ENCODE measurements around the gene RAC2.

RAC2 gene

DNA sequence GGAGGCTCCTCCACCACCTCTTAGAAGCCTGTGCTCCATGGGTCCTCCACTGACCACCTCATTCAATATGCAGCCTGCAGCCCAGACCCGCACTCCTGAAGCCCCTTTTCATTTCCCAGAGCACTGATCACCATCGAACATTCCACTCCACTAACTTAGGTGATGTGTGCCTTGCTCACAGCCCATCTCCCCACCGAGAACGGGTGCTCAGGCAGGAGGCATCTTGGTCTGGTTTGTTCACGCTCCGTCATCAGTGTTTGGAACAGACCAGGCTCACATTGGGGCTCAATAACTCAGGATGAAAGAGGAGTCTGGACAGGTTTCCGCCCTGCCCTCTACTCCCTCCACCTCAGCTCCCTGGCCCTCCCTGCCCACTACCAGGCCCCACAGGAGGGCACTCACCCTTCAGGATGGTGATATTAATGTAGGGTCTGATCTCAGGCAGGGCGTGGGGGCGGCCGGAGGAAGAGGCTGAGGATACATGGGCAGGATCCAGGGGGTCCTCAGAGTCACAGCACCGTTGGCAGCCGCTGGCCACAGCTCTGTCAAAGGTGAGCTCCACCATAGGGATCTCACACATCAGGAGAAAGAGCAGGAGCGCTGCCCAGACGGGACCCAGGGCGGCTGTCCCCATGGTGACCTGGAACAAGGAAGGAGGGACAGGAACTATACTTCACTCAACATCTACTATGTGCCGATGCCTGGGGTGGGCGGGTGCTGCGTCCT, 59.1 kb downstream of the RAC2 start:
- no peak for DNase-seq

DNA sequence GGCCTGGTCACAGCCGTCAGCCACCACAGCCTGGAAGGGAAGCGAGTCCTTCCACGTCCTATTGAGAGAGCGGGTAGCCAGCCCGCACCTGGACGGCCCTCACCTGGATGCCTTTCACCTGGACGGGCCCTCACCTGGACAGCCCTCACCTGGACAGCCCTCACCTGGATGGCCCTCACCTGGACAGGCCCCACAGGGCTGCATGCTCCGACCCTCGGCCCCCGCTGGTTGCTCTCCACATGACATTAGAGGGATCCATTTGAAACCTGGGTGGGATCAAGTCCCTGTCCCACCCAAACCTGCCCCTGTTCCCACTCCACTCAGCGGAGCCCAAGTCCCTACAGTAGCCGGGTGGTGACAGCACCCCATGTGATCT, 59.7 kb downstream of the RAC2 start:
- DNase-seq, result no peak

DNA sequence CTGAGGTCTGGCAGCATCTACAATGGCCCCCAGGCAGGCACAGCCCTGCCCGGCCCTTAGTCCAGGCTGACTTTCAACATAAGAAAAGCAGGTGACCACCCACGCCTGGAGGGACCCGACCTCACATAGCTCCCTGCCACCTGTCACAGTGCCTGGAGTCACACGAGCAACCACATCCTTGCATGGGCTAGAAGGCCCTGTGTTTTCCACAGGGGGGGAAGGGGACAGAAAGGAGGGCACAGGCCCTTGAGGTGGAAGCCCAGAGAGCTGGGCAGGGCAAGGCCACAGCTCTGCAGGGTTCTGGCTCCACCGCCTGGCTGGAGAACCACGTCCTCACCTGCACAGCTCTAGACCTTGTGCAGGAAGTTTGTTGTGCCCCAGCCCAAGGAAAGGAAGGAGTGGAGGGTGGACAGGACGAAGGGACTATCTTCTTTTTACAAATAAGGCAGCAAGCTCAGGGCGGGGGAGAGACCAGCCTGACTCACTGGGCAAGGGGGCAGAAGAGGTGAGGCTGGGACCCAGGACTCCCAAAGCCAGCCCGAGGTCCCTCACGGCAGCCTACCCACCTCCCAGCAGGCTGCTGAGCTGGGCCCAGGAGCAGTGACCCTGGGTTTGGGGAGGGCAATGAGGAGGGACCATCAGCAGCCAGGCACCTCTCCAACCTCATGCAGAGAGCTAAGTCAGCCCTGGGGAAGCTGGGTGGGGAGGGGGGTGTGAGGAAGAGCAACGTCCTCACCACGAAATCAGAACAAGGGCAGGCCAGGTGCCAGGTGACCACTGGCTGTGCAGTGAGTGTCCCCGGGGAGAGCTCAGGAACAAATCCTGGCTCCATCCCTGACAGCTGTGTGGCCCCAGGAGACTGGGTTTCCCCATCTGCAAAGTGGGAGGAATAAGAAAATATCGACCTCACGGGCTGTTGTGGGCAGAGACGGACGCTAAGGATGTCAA, 60.4 kb downstream of the RAC2 start:
- DNase-seq, result no peak

DNA sequence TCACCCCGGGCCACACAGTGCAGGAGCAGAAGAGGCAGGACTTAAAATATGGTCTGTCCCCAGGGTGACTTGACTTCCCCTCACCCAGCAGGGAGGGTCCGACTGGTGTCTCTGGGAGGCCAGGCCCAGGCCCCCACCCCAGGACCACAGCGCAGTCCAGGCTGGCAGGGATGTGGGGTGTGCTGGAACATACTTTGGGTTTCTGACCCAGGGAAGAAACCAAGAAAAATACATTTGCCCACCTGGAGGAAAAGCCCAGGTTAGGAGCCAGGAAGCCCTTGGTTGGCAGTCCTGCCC, 61.2 kb downstream of the RAC2 start:
- DNase-seq, result no peak

DNA sequence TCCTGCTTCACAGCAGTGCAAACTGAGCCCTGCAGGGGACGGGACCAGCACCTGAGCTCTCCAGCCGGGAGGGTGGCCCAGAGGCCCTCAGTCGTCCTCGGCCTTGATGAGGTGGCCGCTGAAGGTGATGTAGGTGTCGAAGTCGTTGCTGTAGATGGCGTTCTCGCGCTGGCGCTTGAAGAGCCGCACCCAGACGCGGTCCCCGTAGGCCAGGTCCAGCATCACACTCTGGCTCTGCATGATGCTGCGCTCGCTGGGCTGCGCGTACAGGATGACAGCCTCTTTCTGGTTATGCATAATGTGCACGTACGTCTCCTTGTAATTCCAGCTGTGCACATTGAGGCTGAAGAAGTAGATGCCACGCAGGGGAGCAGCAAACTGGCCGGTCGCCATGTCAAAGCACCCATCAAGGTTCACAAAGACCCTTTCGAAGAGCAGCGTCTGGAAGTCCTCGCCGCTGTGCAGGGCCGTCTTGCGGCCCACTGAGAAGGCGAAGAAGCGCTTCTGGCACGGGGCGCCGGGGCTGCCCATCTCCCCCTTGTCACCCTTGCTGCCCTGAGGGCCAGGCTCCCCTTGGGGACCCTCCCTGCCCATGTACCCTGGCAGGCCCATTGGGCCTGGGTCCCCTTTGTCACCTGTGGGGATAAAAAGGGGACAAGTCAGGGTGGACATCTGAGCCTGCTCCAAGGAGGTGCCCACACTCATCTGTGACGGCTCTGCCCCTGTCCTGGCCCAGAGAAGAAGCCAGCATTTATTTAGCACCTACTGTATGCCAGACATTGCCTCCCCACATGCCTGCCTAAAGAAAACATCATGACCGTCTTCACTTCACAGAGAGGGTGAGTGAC, 61.7 kb downstream of the RAC2 start:
- no peak for DNase-seq

DNA sequence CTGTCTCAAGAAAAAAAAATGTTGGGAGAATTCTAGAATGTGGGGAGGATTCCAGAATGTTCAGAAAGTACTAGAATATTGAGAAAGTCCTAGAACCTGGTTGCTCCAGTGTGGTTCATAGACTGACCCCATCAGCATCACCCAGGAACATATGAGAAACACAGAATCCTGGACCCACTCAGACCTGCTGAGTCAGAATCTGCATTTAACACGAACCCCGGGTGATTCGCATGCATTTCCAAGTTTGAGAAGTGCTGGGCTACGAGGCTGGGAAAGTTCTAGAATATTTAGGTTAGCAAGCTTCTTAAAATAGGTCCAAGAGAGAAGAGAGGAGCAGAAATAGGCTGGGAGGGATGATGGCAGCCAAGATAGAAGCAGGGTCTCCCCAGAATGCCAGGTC, 62.4 kb downstream of the RAC2 start:
- DNase-seq, result no peak

DNA sequence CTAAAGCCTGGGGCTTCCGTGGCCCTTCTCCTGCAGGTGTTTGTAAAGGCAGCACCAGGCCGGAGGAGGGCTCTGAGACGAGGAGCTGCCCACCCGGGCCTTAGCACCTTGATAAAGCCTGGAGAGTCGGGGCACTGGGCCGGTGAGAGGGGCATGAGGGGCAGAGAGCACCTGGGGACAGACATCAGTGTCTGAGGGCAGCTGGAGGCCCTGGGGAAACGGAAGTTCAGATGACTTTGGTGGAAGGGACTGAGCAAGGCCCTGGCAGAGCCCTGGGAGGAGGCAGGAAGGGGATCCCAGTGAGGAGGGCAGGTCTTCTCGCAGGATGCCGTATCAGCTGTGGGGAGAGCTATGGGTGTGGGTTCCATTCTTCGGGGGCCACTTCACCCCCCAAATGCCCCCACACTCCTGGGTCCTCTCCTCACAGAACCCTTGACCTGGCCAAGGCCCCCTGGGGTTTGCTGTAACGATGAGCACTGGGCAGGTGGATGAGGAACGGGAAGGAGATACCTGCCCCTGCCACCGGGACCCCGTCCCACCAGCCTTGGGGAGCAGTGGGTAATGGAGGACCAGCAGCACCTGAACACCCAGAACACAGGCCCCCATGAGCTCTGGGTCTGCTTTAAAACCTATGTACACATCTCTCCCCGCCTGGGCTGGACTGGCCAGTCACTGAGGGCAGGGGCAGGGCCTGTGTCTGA, 63.4 kb downstream of the RAC2 start:
- DNase-seq, result no peak

DNA sequence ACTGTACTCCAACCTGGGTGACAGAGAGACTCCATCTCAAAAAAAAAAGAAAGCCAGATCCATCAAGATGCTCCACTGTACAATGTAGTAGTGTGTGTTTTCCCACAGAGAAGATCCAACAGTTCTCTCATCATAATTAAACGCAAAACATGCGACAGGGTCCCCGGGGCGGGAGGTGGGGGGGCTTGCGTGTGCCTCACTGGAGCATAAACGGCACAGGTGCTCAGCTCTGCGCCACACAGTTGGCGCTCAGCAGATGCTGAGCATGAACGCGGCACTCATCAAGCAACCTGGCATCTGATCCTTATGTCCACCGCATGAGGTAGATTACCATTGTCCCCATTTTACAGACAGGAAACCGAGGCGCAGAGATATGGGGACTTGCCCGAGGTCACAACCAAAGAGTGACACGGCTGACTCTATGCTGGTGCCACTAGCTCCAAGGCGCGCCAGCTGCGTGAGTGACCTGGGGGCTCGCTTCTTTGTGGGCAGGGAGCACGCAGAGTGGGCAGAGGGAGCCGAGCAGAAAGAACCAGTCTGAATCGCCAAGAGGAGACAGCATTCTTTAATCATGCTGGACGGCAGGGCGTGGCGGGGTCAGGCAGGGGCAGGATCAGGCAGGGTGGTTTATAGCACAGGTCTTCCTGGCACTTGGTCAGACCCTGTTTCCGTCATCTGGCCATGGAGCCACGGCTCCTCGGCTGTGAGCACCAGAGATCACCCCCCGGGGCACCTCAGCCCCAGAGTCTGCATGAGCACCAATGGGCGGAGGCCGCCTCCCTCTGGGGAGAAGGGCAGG, 64.2 kb downstream of the RAC2 start:
- DNase-seq, result no peak

DNA sequence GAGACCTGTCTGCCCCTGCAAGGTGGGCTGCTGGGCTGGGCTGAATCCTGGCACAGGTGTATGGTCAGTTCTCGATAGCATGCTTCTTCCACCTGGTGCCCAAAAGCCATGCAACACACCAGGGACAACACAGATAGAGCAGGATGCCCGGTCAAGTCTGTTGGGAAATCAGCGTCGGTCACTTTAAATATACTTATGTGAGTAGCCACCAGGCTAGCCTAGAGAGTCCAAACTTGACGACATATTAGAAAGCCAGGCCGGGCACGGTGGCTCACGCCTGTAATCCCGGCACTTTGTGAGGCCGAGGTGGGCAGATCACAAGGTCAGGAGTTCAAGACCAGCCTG, 65.0 kb downstream of the RAC2 start:
- DNase-seq, result no peak

DNA sequence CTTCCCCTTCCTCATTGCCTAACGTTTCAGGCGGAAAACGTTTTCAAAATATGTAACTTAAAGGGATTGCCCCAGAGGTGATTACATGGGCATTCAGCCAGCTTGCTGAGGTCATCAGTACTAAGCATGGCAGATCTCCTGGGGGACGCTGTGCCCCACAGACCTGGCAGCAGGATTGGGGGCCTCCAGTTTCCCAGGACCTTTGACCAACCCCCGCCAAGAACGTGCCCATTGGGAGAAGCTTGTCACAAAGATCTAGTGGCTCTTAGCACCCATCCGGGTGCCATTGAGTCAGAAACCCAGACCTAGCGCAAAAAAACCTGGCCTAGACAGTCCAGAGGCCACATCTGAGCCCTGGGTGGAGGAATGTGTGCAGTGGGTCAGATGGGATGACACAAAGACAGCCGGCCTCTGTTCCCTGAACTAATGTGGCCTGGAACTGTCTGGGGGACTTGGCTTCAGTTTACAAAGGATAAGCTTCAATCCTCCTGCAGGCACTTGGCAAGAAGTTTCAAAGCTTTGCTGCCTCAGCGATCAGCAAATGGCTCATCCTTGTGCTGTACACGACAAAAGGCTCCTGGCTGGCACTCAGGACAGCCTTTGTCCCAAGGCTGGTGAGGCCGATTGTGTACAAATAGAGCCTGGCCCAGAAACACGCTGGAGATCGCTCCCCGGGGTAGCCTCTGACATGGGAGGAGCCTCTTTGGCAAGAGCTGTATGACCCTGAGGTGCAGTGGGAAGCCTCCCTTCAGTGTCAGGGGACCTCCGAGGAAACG, 65.5 kb downstream of the RAC2 start:
- DNase-seq, result no peak

DNA sequence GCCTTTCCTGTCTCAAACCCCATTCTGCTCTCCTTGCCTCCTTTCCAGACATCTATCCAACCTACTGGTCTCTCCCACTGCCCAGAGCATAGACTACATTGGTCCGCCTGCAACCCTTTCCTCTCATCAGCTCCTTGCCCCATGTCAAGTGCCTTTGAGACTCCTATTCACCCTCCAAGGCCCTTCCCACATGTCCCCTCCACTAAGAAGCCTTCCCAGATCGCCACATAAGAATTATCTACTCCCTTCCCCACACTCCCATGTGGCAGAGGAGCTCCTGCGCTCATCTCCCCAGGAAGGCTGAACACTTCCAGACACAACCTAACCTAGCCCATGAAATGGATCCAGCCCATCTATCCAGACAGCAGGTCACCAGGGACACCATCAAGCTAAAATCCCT, 66.3 kb downstream of the RAC2 start:
- no peak for DNase-seq

DNA sequence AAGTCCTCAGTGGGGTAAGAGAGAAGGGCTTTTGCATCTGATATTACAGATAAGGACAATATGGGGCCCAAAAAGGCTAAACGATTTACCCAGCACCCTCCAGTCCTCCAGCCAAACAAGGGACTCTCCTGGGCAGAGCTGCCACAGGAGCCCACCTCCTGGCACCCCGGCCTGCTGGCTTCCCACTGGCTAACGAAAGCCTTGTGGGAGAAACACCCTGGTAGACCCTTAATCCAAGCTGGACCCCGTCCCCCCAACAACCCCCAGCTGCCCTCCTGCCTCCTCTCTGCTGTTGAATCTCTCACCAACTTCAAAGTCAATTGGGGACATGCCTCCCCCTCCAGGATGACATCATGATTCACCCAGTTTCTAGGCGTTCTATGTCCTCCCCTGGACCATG, 66.8 kb downstream of the RAC2 start:
- no peak for DNase-seq

DNA sequence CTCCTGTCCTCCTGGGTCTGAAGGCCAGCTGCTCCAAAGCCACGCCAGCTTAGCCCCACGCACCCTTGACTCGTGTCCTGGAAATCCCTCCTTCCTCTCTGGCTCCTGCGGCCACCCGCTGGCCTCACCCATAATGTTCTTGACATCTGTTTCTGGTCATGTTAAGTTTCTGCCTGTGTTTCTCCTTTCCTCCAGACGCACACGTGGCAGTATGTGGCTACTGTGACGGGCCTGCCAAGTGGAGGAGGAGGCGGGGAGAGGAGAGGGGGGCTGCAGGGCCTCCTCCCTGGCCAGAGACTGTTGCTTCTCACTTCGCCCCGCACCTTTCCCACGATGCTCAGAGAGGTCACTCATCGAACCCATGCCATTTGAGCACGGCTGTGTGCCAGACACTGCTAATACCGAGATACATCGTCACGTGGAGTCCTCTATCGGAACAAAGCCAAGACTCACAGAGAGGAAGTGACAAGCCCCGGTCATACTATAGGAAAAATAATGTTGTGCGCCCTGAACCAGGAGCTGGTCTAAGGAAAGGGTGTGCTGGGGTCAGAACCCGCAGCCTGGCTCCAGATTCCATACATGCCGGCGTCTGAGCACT, 67.5 kb downstream of the RAC2 start:
- DNase-seq, result no peak

DNA sequence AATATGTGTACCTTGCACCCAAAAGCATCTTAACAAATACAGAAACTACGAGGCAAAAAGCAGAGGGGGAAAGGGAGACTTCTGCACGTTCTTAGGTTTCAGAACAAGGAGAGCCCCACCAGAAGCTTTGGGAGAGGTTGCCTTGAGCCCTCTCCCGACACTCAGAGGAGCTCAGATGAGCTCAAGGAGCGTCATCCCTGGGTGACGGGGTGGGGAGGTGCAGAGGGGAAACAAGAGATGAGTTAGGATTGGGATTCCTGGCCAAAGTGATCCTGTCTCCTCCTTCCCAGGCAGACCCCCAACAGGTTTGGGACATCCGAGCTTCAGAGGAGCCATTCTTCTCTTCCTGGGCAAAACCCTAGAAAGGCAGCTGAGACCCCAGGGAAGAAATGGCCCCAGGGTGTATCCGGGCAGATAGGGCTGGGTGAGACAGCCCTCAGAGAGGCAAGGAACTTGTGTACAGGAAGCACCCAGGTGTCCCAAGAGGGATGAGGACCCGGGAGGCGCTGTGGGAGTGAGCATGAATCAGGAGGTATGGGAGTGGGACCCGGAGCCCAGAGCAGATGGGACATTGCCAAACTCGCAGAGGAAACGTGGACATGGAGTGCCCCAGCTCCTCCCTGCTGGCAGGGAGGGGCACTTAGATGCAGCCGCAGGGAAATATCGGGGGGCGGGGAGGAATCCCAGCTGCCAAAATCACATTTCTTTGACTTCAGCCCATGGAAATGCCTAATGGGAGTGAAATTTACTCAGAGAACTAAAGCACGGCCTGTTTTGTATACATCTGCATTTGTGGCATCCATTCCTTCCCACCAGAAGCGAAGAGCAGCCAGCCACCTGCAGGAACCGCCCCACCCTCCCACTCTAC, 68.4 kb downstream of the RAC2 start:
- no peak for DNase-seq
